PC-3 (cell line): ENCODE measurements around the gene TMEM184C.

Source experiments
- CTCF ChIP-seq: fragments of 300-600 bp; sonication (generic); conservative IDR thresholded peaks from 2 replicates; pipeline ENCODE4 v1.5.1; 2017; ENCODE audit warnings: antibody characterized with exemption, low read depth, mild to moderate bottlenecking, low read length
- EZH2 ChIP-seq: fragments of 300-600 bp; sonication (generic); IDR thresholded peaks from one replicate; pipeline ENCODE4 v1.6.1; 2017; ENCODE audit warnings: antibody characterized with exemption, mild to moderate bottlenecking, low read length; ENCODE audit not compliant: unreplicated experiment

GRCh38 chr4:147629783-147630730, 12.9 kb downstream of the TMEM184C start:
- TF ChIP-seq CTCF (no peak), EZH2 (no peak)
